IMR-90 (cell line): ENCODE results near the gene ZFAND4. TPM values are rescaled to one million over a fixed set of nuclear protein-coding genes. Genes with fewer than 3 reads are reported as not detected.

Experiments
- ATAC-seq: fragments of 200-7000 bp; cut with Tn5 transposase; 2 replicates; pipeline ENCODE4 v1.9.1; 2020; ENCODE audit warnings: low read depth, mild to moderate bottlenecking, moderate library complexity
- BruUV-seq: library from RNA; stranded (reverse); fragments of 400-500 nt; replicated peaks from 2 replicates; lab custom pipeline; 2021; lab: Mats Ljungman, UMichigan
- CTCF ChIA-PET: fragments of 300-600 bp; formaldehyde crosslinking; extraction: SDS; loops from one replicate; lab custom pipeline; 2021; ENCODE audit warnings: antibody characterized with exemption; lab: Yijun Ruan, JAX
- POLR2A ChIA-PET: fragments of 300-600 bp; sonication (Branson Sonifier 250); formaldehyde crosslinking; loops from one replicate; lab custom pipeline; 2022; ENCODE audit warnings: antibody characterized with exemption; ENCODE audit not compliant: unreplicated experiment; lab: Charles Lee
- DNase-seq: peaks from one replicate; pipeline ENCODE4 v3.0.0; 2013
- H2AFZ ChIP-seq: replicated peaks from 2 replicates; pipeline ENCODE3; 2013; ENCODE audit warnings: low read length, mild to moderate bottlenecking; ENCODE audit not compliant: poor library complexity
- H2AK5ac ChIP-seq: 2 replicates; pipeline ENCODE4 v1.6.1; 2013; ENCODE audit warnings: low read depth, low read length, inconsistent platforms
- H2AK9ac ChIP-seq: replicated peaks from 2 replicates; pipeline ENCODE3; 2013; ENCODE audit warnings: mild to moderate bottlenecking, low read depth, low read length, moderate library complexity; ENCODE audit not compliant: poor library complexity
- H2BK120ac ChIP-seq: 2 replicates; pipeline ENCODE4 v1.6.1; 2013; ENCODE audit warnings: low read depth, low read length, inconsistent platforms
- H2BK15ac ChIP-seq: 3 replicates; pipeline ENCODE4 v1.6.1; 2013; ENCODE audit warnings: low read depth, low read length, inconsistent platforms
- H2BK20ac ChIP-seq: 2 replicates; pipeline ENCODE4 v1.6.1; 2013; ENCODE audit warnings: low read depth, mild to moderate bottlenecking, inconsistent platforms, low read length, moderate library complexity
- H2BK5ac ChIP-seq: 2 replicates; pipeline ENCODE4 v1.6.1; 2013; ENCODE audit warnings: mild to moderate bottlenecking, low read depth, low read length, inconsistent platforms; ENCODE audit not compliant: poor library complexity, severe bottlenecking
- H3K14ac ChIP-seq: replicated peaks from 2 replicates; pipeline ENCODE4 v1.6.1; 2013; ENCODE audit warnings: low read depth, low read length, inconsistent platforms
- H3K18ac ChIP-seq: 2 replicates; pipeline ENCODE4 v1.6.1; 2013; ENCODE audit warnings: low read depth, low read length, control low read depth
- H3K23ac ChIP-seq: 2 replicates; pipeline ENCODE4 v1.6.1; 2013; ENCODE audit warnings: low read depth, low read length, inconsistent platforms
- H3K27ac ChIP-seq: 2 replicates; pipeline ENCODE4 v1.5.1; 2013; ENCODE audit warnings: mild to moderate bottlenecking, control low read depth, low read length; ENCODE audit not compliant: insufficient read depth
- H3K27me3 ChIP-seq: 2 replicates; pipeline ENCODE4 v1.6.1; 2013; ENCODE audit warnings: low read length; ENCODE audit not compliant: control insufficient read depth, insufficient read depth
- H3K36me3 ChIP-seq: 2 replicates; pipeline ENCODE4 v1.6.1; 2013; ENCODE audit warnings: low read length, mixed read lengths; ENCODE audit not compliant: control insufficient read depth, insufficient read depth
- H3K4ac ChIP-seq: 2 replicates; pipeline ENCODE4 v1.6.1; 2013; ENCODE audit warnings: low read depth, low read length, inconsistent platforms
- H3K4me1 ChIP-seq: 2 replicates; pipeline ENCODE4 v1.6.1; 2013; ENCODE audit warnings: low read length, mixed read lengths; ENCODE audit not compliant: control insufficient read depth, insufficient read depth
- H3K4me2 ChIP-seq: 2 replicates; pipeline ENCODE4 v1.6.1; 2013; ENCODE audit warnings: low read depth, mild to moderate bottlenecking, control low read depth, low read length, moderate library complexity
- H3K4me3 ChIP-seq: 2 replicates; pipeline ENCODE4 v1.5.1; 2013; ENCODE audit warnings: low read depth, mild to moderate bottlenecking, control low read depth, low read length, moderate library complexity; ENCODE audit not compliant: insufficient read depth
- H3K56ac ChIP-seq: 2 replicates; pipeline ENCODE4 v1.6.1; 2013; ENCODE audit warnings: low read length, inconsistent platforms; ENCODE audit not compliant: insufficient read depth; ENCODE audit errors: extremely low read depth
- H3K79me1 ChIP-seq, 2 experiments: 2 replicates each; pipeline ENCODE4 v1.6.1; 2013; ENCODE audit warnings: low read length in 2 of 2, inconsistent platforms in 1 of 2, low read depth in 1 of 2
- H3K9ac ChIP-seq: 2 replicates; pipeline ENCODE4 v1.6.1; 2013; ENCODE audit warnings: low read depth, low read length, control low read depth
- H3K9me1 ChIP-seq: 2 replicates; pipeline ENCODE4 v1.6.1; 2013; ENCODE audit warnings: low read length, inconsistent platforms; ENCODE audit not compliant: insufficient read depth
- H3K9me3 ChIP-seq: 2 replicates; pipeline ENCODE4 v1.6.1; 2013; ENCODE audit warnings: low read length; ENCODE audit not compliant: control insufficient read depth, insufficient read depth
- H4K20me1 ChIP-seq: 2 replicates; pipeline ENCODE4 v1.6.1; 2013; ENCODE audit warnings: low read length, inconsistent platforms; ENCODE audit not compliant: insufficient read depth
- H4K5ac ChIP-seq: 2 replicates; pipeline ENCODE4 v1.6.1; 2013; ENCODE audit warnings: mild to moderate bottlenecking, low read depth, low read length, control low read depth
- H4K8ac ChIP-seq, 2 experiments: 2 replicates each; pipeline ENCODE4 v1.6.1; 2013; ENCODE audit warnings: low read depth in 2 of 2, low read length in 2 of 2, control low read depth in 1 of 2, inconsistent platforms in 1 of 2
- H4K91ac ChIP-seq: 2 replicates; pipeline ENCODE4 v1.6.1; 2013; ENCODE audit warnings: low read depth, low read length, inconsistent platforms; ENCODE audit not compliant: insufficient read depth
- BHLHE40 ChIP-seq: fragments of 150-350 bp; IDR thresholded peaks from 2 replicates; pipeline ENCODE4 v1.6.1; 2016; ENCODE audit warnings: mild to moderate bottlenecking, low read depth, low read length
- CEBPB ChIP-seq: IDR thresholded peaks from 2 replicates; pipeline ENCODE4 v1.6.1; 2012; ENCODE audit warnings: low read depth, low read length, improper control_type of control experiment
- CHD1 ChIP-seq: IDR thresholded peaks from 2 replicates; pipeline ENCODE4 v1.6.1; 2012; ENCODE audit warnings: low read depth, low read length, improper control_type of control experiment
- FOS ChIP-seq: fragments of 150-350 bp; IDR thresholded peaks from 2 replicates; pipeline ENCODE4 v1.6.1; 2016; ENCODE audit warnings: low read depth, low read length
- MAFK ChIP-seq: IDR thresholded peaks from 2 replicates; pipeline ENCODE4 v1.6.1; 2012; ENCODE audit warnings: low read depth, low read length, improper control_type of control experiment
- MAZ ChIP-seq: IDR thresholded peaks from 2 replicates; pipeline ENCODE4 v1.6.1; 2012; ENCODE audit warnings: low read depth, mild to moderate bottlenecking, low read length, improper control_type of control experiment, moderate library complexity, borderline replicate concordance
- MXI1 ChIP-seq: IDR thresholded peaks from 2 replicates; pipeline ENCODE4 v1.6.1; 2012; ENCODE audit warnings: low read depth, mild to moderate bottlenecking, low read length, moderate library complexity, borderline replicate concordance
- NFE2L2 ChIP-seq: fragments of 150-350 bp; IDR thresholded peaks from 2 replicates; pipeline ENCODE4 v1.6.1; 2016; ENCODE audit warnings: low read depth, mild to moderate bottlenecking, low read length
- POLR2A ChIP-seq: IDR thresholded peaks from 2 replicates; pipeline ENCODE4 v1.6.1; 2012; ENCODE audit warnings: mild to moderate bottlenecking, low read depth, low read length
- RAD21 ChIP-seq: IDR thresholded peaks from 2 replicates; pipeline ENCODE4 v1.6.1; 2012; ENCODE audit warnings: low read length, improper control_type of control experiment
- RCOR1 ChIP-seq: IDR thresholded peaks from 2 replicates; pipeline ENCODE4 v1.6.1; 2012; ENCODE audit warnings: mild to moderate bottlenecking, low read length, improper control_type of control experiment; ENCODE audit not compliant: insufficient replicate concordance
- RFX5 ChIP-seq: IDR thresholded peaks from 2 replicates; pipeline ENCODE4 v1.8.0; 2012; ENCODE audit warnings: low read depth, mild to moderate bottlenecking, low read length, moderate library complexity
- SMC3 ChIP-seq: fragments of 150-350 bp; IDR thresholded peaks from 2 replicates; pipeline ENCODE4 v1.6.1; 2016; ENCODE audit warnings: low read depth, mild to moderate bottlenecking, antibody characterized with exemption, low read length, moderate library complexity
- WGBS, 2 experiments: methylation state at CpG; one replicate each; pipeline versions ENCODE4 v1.1.5 to v1.1.7; 2013; ENCODE audit warnings: missing lambda C conversion rate in 2 of 2; ENCODE audit not compliant: insufficient read length in 1 of 2; ENCODE audit errors: extremely low coverage in 2 of 2; 5-methylcytosine and 5-hydroxymethylcytosine counted together
- dilution Hi-C: fragments of 300-500 bp; cut with HindIII; formaldehyde crosslinking; loops from one replicate; pipeline ENCODE4 v1.14.3; 2018; ENCODE audit warnings: low sequenced_read_pairs; ENCODE audit not compliant: unreplicated experiment
- in situ Hi-C: fragments of 300-500 bp; cut with MboI; formaldehyde crosslinking; loops from 3 replicates; pipeline ENCODE4 v1.14.3; 2019; ENCODE audit warnings: low sequenced_read_pairs, inconsistent platforms, mixed read lengths
- intact Hi-C: fragments of 100-400 bp; cut with micrococcal nuclease; formaldehyde crosslinking; loops from 2 replicates; pipeline ENCODE4 v1.10.0; 2022
- polyA plus RNA-seq, 3 experiments: library from polyadenylated mRNA; depleted of rRNA; stranded (reverse); fragments of >200 nt; gene quantifications; 2 replicates each; pipeline ENCODE4 v1.2.3, GENCODE V29; 2012; ENCODE audit warnings: low replicate concordance in 1 of 3
- total RNA-seq: library from RNA; depleted of rRNA; stranded (reverse); fragments of >200 nt; gene quantifications from 2 replicates; pipeline ENCODE4 v1.2.3, GENCODE V29; 2012
- TF ChIP-seq, protein P1 (sequence below): fragments of 150-350 bp; IDR thresholded peaks from 2 replicates; pipeline ENCODE4 v1.6.1; 2016; ENCODE audit warnings: low read depth, mild to moderate bottlenecking, low read length, moderate library complexity, borderline replicate concordance
- TF ChIP-seq, protein P2 (sequence below): conservative IDR thresholded peaks from 2 replicates; pipeline ENCODE4 v1.5.1; 2012; ENCODE audit warnings: mild to moderate bottlenecking, low read depth, low read length, improper control_type of control experiment
- TF ChIP-seq, protein P3 (sequence below): fragments of 150-350 bp; IDR thresholded peaks from 2 replicates; pipeline ENCODE4 v1.6.1; 2017; ENCODE audit warnings: mild to moderate bottlenecking, antibody characterized with exemption, low read length, low read depth

ZFAND4 gene
- total and polyA plus RNA-seq, 2 of the 4 experiments (the other 2 are of a cell fraction), result 2.0 to 3.4 TPM

DNA sequence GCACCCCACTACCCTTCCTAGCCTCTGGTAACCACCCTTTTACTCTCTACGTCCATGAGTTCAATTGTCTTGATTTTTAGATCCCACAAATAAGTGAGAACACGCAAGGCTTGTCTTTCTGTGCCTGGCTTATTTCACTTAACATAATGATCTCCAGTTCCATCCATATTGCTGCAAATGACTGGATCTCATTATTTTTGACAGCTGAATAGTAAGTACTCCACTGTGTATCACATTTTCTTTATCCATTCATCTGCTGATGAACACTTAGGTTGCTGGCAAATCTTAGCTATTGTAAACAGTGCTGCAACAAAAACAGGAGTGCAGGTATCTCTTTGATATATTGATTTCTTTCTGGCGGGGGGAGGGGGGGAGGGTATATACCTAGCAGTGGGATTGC, 106.2 kb downstream of the ZFAND4 start:
- H3K4me2 ChIP-seq, result no peak overlapping the region
- H2AK9ac ChIP-seq, result no peak overlapping the region
- H3K79me1 ChIP-seq, result no peaks in the 10 kb centered on the region; a peak in 1 of 4 replicates
- no peak overlapping the region for H3K4me3 ChIP-seq
- no peak overlapping the region for H2AK5ac ChIP-seq
- no peak overlapping the region for H2BK120ac ChIP-seq
- no peak overlapping the region for H3K14ac ChIP-seq
- no peak overlapping the region for H2BK20ac ChIP-seq
- H3K9me1 ChIP-seq, result no peaks in the 10 kb centered on the region
- no peak overlapping the region for H3K9ac ChIP-seq
- POLR2A ChIA-PET, result no interaction called here
- ATAC-seq (no peak), DNase-seq (no peak)
- no peak overlapping the region for H2BK5ac ChIP-seq
- no peak overlapping the region for H3K4ac ChIP-seq
- no peak overlapping the region for H3K18ac ChIP-seq
- CTCF ChIA-PET, result no interaction called here
- no peak overlapping the region for H3K56ac ChIP-seq
- in situ Hi-C loops (no loop called here), dilution Hi-C loops (no loop called here), intact Hi-C loops (no loop called here)
- no peak overlapping the region for H2BK15ac ChIP-seq
- H4K5ac ChIP-seq, result no peak overlapping the region
- no peaks in the 10 kb centered on the region for H3K4me1 ChIP-seq
- H2AFZ ChIP-seq, result no peak overlapping the region
- H3K23ac ChIP-seq, result no peak overlapping the region
- BruUV-seq, result no TSS peak
- no peaks in the 10 kb centered on the region for H4K20me1 ChIP-seq
- WGBS, 2 experiments, result 57% methylated on average over 1 of the region's 3 CpGs; no CpG with 5 or more reads in 1 of the 2 experiments
- no peak overlapping the region for H4K8ac ChIP-seq
- no peaks in the 10 kb centered on the region for H3K36me3 ChIP-seq
- TF ChIP-seq RCOR1 (no peak), NFE2L2 (no peak), MAFK (no peak), MXI1 (no peak), FOS (no peak), SMC3 (no peak), POLR2A (no peak), MAZ (no peak), CHD1 (no peak), CEBPB (no peak), BHLHE40 (no peak), RAD21 (no peak), RFX5 (no peak)
- TF ChIP-seq, protein P1, sequence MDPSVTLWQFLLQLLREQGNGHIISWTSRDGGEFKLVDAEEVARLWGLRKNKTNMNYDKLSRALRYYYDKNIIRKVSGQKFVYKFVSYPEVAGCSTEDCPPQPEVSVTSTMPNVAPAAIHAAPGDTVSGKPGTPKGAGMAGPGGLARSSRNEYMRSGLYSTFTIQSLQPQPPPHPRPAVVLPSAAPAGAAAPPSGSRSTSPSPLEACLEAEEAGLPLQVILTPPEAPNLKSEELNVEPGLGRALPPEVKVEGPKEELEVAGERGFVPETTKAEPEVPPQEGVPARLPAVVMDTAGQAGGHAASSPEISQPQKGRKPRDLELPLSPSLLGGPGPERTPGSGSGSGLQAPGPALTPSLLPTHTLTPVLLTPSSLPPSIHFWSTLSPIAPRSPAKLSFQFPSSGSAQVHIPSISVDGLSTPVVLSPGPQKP, result no peak
- TF ChIP-seq, protein P2, sequence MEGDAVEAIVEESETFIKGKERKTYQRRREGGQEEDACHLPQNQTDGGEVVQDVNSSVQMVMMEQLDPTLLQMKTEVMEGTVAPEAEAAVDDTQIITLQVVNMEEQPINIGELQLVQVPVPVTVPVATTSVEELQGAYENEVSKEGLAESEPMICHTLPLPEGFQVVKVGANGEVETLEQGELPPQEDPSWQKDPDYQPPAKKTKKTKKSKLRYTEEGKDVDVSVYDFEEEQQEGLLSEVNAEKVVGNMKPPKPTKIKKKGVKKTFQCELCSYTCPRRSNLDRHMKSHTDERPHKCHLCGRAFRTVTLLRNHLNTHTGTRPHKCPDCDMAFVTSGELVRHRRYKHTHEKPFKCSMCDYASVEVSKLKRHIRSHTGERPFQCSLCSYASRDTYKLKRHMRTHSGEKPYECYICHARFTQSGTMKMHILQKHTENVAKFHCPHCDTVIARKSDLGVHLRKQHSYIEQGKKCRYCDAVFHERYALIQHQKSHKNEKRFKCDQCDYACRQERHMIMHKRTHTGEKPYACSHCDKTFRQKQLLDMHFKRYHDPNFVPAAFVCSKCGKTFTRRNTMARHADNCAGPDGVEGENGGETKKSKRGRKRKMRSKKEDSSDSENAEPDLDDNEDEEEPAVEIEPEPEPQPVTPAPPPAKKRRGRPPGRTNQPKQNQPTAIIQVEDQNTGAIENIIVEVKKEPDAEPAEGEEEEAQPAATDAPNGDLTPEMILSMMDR, result no peak
- TF ChIP-seq, protein P3, sequence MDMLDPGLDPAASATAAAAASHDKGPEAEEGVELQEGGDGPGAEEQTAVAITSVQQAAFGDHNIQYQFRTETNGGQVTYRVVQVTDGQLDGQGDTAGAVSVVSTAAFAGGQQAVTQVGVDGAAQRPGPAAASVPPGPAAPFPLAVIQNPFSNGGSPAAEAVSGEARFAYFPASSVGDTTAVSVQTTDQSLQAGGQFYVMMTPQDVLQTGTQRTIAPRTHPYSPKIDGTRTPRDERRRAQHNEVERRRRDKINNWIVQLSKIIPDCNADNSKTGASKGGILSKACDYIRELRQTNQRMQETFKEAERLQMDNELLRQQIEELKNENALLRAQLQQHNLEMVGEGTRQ, result no peak
- H3K27me3 ChIP-seq, result no peaks in the 10 kb centered on the region
- H3K27ac ChIP-seq, result no peak overlapping the region
- no peak overlapping the region for H4K91ac ChIP-seq
- H3K9me3 ChIP-seq, result no peaks in the 10 kb centered on the region
